DOHH2 (cell line): ENCODE results near the gene PIK3AP1.

Experiments used
- H3F3A ChIP-seq: fragments of 200-600 bp; sonication (generic), shearing (Covaris generic); 2 replicates; pipeline ENCODE4 v1.6.0; 2016; ENCODE audit warnings: antibody characterized with exemption, mild to moderate bottlenecking; ENCODE audit not compliant: control insufficient read depth, insufficient read depth
- H3K27ac ChIP-seq: fragments of 200-600 bp; sonication (generic); 2 replicates; pipeline ENCODE4 v1.5.1; 2014; ENCODE audit warnings: low read depth, mild to moderate bottlenecking, low read length, moderate library complexity
- H3K27me3 ChIP-seq: fragments of 200-600 bp; sonication (generic); 2 replicates; pipeline ENCODE4 v1.6.1; 2014; ENCODE audit warnings: mild to moderate bottlenecking, low read length, mixed read lengths; ENCODE audit not compliant: control insufficient read depth
- H3K36me3 ChIP-seq: fragments of 200-600 bp; sonication (generic); 2 replicates; pipeline ENCODE4 v1.6.1; 2014; ENCODE audit warnings: mild to moderate bottlenecking, low read length, moderate library complexity, mixed read lengths; ENCODE audit not compliant: control insufficient read depth
- H3K4me1 ChIP-seq: fragments of 200-600 bp; sonication (generic); 2 replicates; pipeline ENCODE4 v1.6.1; 2014; ENCODE audit warnings: mild to moderate bottlenecking, low read length, mixed read lengths; ENCODE audit not compliant: control insufficient read depth
- H3K4me2 ChIP-seq: fragments of 200-600 bp; sonication (generic); 2 replicates; pipeline ENCODE4 v1.6.0; 2014; ENCODE audit warnings: mild to moderate bottlenecking, low read length, moderate library complexity
- H3K4me3 ChIP-seq: fragments of 200-600 bp; sonication (generic); 2 replicates; pipeline ENCODE4 v1.5.1; 2014; ENCODE audit warnings: mild to moderate bottlenecking, low read length, mixed read lengths
- H3K79me2 ChIP-seq: fragments of 200-600 bp; sonication (generic); 2 replicates; pipeline ENCODE4 v1.6.1; 2014; ENCODE audit warnings: mild to moderate bottlenecking, low read length, mixed read lengths; ENCODE audit not compliant: control insufficient read depth
- H3K9me2 ChIP-seq: fragments of 200-600 bp; sonication (generic); replicated peaks from 2 replicates; pipeline ENCODE4 v1.6.1; 2014; ENCODE audit warnings: mild to moderate bottlenecking, low read length, mixed read lengths; ENCODE audit not compliant: control insufficient read depth
- H3K9me3 ChIP-seq: fragments of 200-600 bp; sonication (generic); 2 replicates; pipeline ENCODE4 v1.6.1; 2014; ENCODE audit warnings: antibody characterized with exemption, low read length, mixed read lengths; ENCODE audit not compliant: control insufficient read depth, insufficient read depth
- H4K20me1 ChIP-seq: fragments of 200-600 bp; sonication (generic); 2 replicates; pipeline ENCODE4 v1.6.0; 2014; ENCODE audit warnings: low read depth, mild to moderate bottlenecking, antibody characterized with exemption, low read length, moderate library complexity; ENCODE audit not compliant: control insufficient read depth, insufficient read depth
- EZH2phosphoT487 ChIP-seq: fragments of 200-600 bp; sonication (generic); IDR thresholded peaks from 2 replicates; pipeline ENCODE4 v1.6.1; 2017; ENCODE audit warnings: borderline replicate concordance, mild to moderate bottlenecking, antibody characterized with exemption, low read length, moderate library complexity, mixed read lengths
- TF ChIP-seq, protein P1 (sequence below): fragments of 200-600 bp; sonication (generic); IDR thresholded peaks from one replicate; pipeline ENCODE4 v1.5.1; 2014; ENCODE audit warnings: antibody characterized with exemption, mild to moderate bottlenecking, low read depth, low read length; ENCODE audit not compliant: poor library complexity, severe bottlenecking

Gene PIK3AP1

DNA sequence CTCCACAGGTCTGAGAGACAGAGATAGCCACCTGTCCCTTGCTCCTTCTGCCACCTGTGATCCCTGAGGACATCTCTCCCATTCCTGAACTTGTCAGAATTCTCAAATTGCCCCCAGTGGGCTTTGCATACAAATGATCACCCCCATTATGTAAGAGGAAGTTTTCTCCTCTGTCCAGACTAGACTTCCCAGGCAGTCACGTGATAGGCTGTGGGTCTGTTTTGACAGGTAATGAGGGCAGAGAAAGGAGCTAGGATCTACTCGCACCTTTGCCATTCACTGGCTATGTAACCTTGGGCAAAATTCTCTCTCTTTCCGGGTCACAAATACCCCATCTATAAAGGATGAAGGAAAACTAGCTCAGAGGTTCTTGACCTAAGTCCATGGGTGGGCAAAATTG lies 112.1 kb downstream of the PIK3AP1 start:
- Histone ChIP-seq H3K27ac (no peak overlapping the region), H3K9me3 (no peaks in the 10 kb centered on the region), H3F3A (no peaks in the 10 kb centered on the region; the same call in 1 of the 2 replicates), H3K9me2 (no peaks in the 10 kb centered on the region), H3K4me1 (no peaks in the 10 kb centered on the region), H3K4me2 (no peak overlapping the region), H3K36me3 (peaks cover 95% of the 10 kb centered on the region), H4K20me1 (no peaks in the 10 kb centered on the region), H3K4me3 (no peak overlapping the region), H3K27me3 (no peaks in the 10 kb centered on the region), H3K79me2 (0 out of 2 replicates have a peak, but pooled peaks cover 2% of the 10 kb centered on the region)
- no peak for TF ChIP-seq EZH2phosphoT487
- TF ChIP-seq, protein P1, sequence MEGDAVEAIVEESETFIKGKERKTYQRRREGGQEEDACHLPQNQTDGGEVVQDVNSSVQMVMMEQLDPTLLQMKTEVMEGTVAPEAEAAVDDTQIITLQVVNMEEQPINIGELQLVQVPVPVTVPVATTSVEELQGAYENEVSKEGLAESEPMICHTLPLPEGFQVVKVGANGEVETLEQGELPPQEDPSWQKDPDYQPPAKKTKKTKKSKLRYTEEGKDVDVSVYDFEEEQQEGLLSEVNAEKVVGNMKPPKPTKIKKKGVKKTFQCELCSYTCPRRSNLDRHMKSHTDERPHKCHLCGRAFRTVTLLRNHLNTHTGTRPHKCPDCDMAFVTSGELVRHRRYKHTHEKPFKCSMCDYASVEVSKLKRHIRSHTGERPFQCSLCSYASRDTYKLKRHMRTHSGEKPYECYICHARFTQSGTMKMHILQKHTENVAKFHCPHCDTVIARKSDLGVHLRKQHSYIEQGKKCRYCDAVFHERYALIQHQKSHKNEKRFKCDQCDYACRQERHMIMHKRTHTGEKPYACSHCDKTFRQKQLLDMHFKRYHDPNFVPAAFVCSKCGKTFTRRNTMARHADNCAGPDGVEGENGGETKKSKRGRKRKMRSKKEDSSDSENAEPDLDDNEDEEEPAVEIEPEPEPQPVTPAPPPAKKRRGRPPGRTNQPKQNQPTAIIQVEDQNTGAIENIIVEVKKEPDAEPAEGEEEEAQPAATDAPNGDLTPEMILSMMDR: no peak

DNA sequence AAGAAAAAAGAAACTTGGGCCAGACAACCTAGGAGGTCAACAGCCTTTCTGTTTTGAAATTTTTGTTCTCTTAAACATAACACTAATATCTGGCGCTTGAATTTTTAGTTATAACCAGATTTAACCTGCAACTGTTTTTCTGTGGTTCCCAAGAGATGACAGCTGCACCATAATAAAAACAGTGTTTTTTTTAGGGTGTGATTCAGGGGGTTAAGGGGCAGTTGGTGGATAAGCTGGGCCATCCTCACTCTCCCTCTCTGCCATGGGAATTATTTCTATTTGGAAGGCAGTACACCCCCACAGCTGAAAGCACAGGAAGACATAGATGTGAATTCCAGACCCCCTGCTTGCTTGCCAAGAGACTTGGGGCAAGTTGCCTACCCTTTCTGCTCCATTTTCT lies 113.4 kb downstream of the PIK3AP1 start:
- Histone ChIP-seq H3K4me2 (no peak overlapping the region), H4K20me1 (no peaks in the 10 kb centered on the region), H3K4me3 (no peak overlapping the region), H3K27me3 (no peaks in the 10 kb centered on the region), H3K27ac (no peak overlapping the region), H3K79me2 (0 out of 2 replicates have a peak, but pooled peaks cover 2% of the 10 kb centered on the region), H3K36me3 (peaks cover 99% of the 10 kb centered on the region), H3K9me2 (no peaks in the 10 kb centered on the region), H3K4me1 (no peaks in the 10 kb centered on the region), H3K9me3 (no peaks in the 10 kb centered on the region), H3F3A (no peaks in the 10 kb centered on the region; the same call in 1 of the 2 replicates)
- TF ChIP-seq EZH2phosphoT487: no peak
- TF ChIP-seq, protein P1: no peak

DNA sequence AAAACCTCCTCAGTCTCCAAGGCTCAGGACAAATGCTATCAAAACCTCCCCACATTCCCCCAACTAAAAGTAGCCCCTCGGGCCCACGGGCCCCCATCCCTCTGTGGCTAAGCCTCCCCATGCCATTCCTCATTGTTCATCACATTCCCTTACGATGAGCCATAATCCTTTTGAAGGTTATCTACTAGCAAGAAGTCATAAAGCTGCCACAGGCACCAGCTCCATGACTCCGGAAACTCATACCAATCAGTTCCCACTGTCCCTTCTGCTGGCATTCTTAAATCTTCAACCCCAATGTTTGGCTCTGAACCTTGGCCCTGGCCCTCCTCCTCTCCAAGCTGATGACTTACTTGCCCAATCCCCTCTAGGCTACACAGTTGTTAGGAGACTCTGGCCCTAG lies 114.1 kb downstream of the PIK3AP1 start:
- H3K27me3 ChIP-seq: no peaks in the 10 kb centered on the region
- H3K36me3 ChIP-seq: peaks cover 99% of the 10 kb centered on the region
- no peaks in the 10 kb centered on the region for H3K9me3 ChIP-seq
- 0 out of 2 replicates have a peak, but pooled peaks cover 2% of the 10 kb centered on the region for H3K79me2 ChIP-seq
- no peak overlapping the region for H3K4me2 ChIP-seq
- TF ChIP-seq, protein P1: no peak
- no peak for TF ChIP-seq EZH2phosphoT487
- H3K9me2 ChIP-seq: no peaks in the 10 kb centered on the region
- H3F3A ChIP-seq: no peaks in the 10 kb centered on the region; the same call in 1 of the 2 replicates
- no peak overlapping the region for H3K27ac ChIP-seq
- H4K20me1 ChIP-seq: no peaks in the 10 kb centered on the region
- no peaks in the 10 kb centered on the region for H3K4me1 ChIP-seq
- no peak overlapping the region for H3K4me3 ChIP-seq
